Right ventricle myocardium inferior (tissue), 1 donor: ENCODE data around the gene PLA2G15. TPM values are rescaled to one million over a fixed set of nuclear protein-coding genes. Genes with fewer than 3 reads are reported as not detected.

Source experiments
- ATAC-seq: fragments of 200-7000 bp; cut with Tn5 transposase; one replicate; pipeline ENCODE4 v1.9.1; 2020; ENCODE audit warnings: mild to moderate bottlenecking, moderate library complexity
- DNase-seq: peaks from one replicate; pipeline ENCODE4 v3.0.0; 2021; ENCODE audit errors: missing footprints
- intact Hi-C: fragments of 100-400 bp; cut with DNase I; formaldehyde crosslinking; loops from one replicate; pipeline ENCODE4 v1.11.0; 2022
- microRNA-seq: library from miRNA; unstranded; fragments of <30 nt; microRNA quantifications from one replicate; pipeline ENCODE4 v1.2.0, GENCODE V29; 2020
- total RNA-seq: library from RNA; stranded (reverse); fragmentation: NEBNext Ultra II Directional; extraction: Animal tissue kit (Norgen Biotek cat#: 25700); gene quantifications from one replicate; pipeline ENCODE4 v1.2.1, GENCODE V29; 2021
- donor health status: DM: no; HTN: yes; CAD: no; lungs with severe emphysema.

PLA2G15 gene
- total RNA-seq, 1 donor from 2014 or later, result 43.8 TPM

GRCh38 chr16:68306633-68307032, 61.5 kb downstream of the PLA2G15 start:
- intact Hi-C loops, result no loop called here
- ATAC-seq, result no peak
- DNase-seq, result no peak

- intact Hi-C loops, result loop anchor here (2.0 to 5.0 kb wide), 2 partner anchors 45 to 62 kb away; partner anchors contain the start of genes PLA2G15 and SLC7A6
- DNase-seq (no peak), ATAC-seq (no peak)
These were observed 64.6 kb downstream of the PLA2G15 start for GRCh38 chr16:68309799-68310198.

- intact Hi-C loops, result loop anchor here (2.0 to 5.0 kb wide), 2 partner anchors 46 to 63 kb away; partner anchors contain the start of genes PLA2G15 and SLC7A6
- peak; percentile 29 for ATAC-seq
- peak; percentile 74 for DNase-seq
These were observed 65.2 kb downstream of the PLA2G15 start for GRCh38 chr16:68310437-68310773.

Small RNAs within 50 kb of the gene (microRNA-seq; reads per million reads assigned to microRNA genes)
- gene MIR6773, result not detected

Other genes with a start within 250 kb of the PLA2G15 start
- 0.87 TPM for gene DPEP2, start 245.9 kb upstream of the PLA2G15 start, total RNA-seq
- gene DPEP2NB, start 229.5 kb upstream of the PLA2G15 start, total RNA-seq, result not detected
- gene DDX28, start 222.1 kb upstream of the PLA2G15 start, total RNA-seq, result 7.5 TPM
- 7.0 TPM for gene DUS2, start 222.1 kb upstream of the PLA2G15 start, total RNA-seq
- 23.7 TPM for gene NFATC3, start 160.0 kb upstream of the PLA2G15 start, total RNA-seq
- 0.41 TPM for gene ESRP2, start 9.2 kb upstream of the PLA2G15 start, total RNA-seq
- 33.7 TPM for gene SLC7A6, start 19.2 kb downstream of the PLA2G15 start, total RNA-seq
- 12.4 TPM for gene SLC7A6OS, start 65.6 kb downstream of the PLA2G15 start, total RNA-seq
- 28.9 TPM for gene PRMT7, start 65.6 kb downstream of the PLA2G15 start, total RNA-seq
- gene SMPD3, start 203.1 kb downstream of the PLA2G15 start, total RNA-seq, result 0.38 TPM